Stimulated activated naive CD8-positive, alpha-beta T cell treated with anti-CD3 and anti-CD28 coated beads, Interleukin-15, Interleukin-2, amounts not matched to agents 100 U/mL and 50 U/mL, for 24 hours (primary cell): ENCODE measurements around the gene PYDC1.
"Not testable (repeated sequence)": the region's sequence is repeated elsewhere in the genome, so short reads cannot be mapped to it uniquely, and the experiment has no call there.

Experiments used
- ATAC-seq: fragments of 150-1000 bp; cut with Tn5 transposase; one replicate; pipeline ENCODE4 v1.10.0; 2021
- DNase-seq: peaks from one replicate; pipeline ENCODE4 v3.0.0; 2021

Gene PYDC1

DNA sequence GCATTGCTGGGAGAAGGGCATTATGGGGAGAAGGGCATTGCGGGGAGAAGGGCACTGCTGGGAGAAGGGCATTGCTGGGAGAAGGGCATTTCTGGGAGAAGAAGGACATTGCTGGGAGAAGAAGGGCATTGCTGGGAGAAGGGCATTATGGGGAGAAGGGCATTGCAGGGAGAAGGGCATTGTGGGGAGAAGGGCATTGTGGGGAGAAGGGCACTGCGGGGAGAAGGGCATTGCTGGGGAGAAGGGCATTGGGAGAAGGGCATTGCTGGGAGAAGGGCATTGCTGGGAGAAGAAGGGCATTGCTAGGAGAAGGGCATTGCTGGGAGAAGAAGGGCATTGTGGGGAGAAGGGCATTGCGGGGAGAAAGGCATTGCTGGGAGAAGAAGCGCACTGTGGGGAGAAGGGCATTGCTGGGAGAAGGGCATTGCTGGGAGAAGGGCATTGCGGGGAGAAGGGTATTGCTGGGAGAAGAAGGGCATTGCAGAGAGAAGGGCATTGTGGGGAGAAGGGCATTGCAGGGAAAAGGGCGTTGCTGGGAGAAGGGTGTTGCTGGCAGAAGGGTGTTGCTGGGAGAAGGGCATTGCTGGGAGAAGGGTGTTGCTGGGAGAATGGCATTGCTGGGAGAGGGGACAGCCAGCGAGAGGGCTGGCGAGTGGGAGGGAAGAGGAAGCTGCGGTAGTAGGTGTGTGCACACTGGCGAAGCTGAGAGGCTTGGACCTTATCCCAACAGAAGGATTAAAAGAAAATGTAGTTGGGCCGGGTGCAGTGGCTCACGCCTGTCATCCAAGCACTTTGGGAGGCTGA lies 4.6 kb upstream of the PYDC1 start:
- no peak for ATAC-seq

DNA sequence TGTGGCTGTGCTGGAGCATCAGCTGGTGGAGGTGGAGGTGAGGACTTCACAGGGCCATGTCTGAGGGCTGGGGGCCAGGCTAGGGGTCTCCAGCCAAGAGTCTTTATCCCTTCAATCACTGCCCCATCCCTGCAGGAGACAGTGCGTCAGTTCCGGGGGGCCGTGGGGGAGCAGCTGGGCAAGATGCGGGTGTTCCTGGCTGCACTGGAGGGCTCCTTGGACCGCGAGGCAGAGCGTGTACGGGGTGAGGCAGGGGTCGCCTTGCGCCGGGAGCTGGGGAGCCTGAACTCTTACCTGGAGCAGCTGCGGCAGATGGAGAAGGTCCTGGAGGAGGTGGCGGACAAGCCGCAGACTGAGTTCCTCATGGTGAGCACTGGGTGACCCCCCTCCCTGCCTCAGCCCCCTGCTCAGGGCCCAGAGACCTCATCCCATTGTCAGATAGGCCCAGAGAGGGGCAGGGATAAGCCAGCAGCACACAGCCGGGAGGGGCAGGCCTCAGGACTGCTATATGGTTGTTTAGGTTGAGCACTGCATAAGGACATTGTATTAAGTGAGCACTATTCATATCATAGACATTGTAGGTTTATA lies 2.3 kb upstream of the PYDC1 start:
- ATAC-seq, result no peak
- no peak for DNase-seq

More for the DNA sequence above, 4.6 kb upstream of the PYDC1 start:
- no peak for DNase-seq

DNA sequence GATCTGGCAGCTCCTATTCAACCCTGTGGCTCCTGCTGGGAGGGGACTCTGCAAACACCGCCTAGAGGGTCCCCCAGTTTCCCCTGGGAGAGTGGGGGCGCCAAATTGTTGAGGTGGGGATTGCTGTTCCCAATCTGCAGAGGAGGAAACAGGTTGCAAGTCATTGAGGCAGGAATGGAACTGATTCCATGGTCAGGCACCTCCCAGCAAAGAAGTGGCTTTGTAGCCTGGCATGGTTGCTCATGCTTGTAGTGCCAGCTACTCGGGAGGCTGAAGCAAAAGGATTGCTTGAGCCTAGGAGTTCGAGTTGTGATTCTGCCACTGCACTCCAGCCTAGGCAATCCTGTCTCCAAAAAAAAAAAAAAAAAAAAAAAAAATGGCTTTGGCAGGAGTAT lies 198 bp upstream of the PYDC1 start:
- ATAC-seq (no peak), DNase-seq (no peak)

DNA sequence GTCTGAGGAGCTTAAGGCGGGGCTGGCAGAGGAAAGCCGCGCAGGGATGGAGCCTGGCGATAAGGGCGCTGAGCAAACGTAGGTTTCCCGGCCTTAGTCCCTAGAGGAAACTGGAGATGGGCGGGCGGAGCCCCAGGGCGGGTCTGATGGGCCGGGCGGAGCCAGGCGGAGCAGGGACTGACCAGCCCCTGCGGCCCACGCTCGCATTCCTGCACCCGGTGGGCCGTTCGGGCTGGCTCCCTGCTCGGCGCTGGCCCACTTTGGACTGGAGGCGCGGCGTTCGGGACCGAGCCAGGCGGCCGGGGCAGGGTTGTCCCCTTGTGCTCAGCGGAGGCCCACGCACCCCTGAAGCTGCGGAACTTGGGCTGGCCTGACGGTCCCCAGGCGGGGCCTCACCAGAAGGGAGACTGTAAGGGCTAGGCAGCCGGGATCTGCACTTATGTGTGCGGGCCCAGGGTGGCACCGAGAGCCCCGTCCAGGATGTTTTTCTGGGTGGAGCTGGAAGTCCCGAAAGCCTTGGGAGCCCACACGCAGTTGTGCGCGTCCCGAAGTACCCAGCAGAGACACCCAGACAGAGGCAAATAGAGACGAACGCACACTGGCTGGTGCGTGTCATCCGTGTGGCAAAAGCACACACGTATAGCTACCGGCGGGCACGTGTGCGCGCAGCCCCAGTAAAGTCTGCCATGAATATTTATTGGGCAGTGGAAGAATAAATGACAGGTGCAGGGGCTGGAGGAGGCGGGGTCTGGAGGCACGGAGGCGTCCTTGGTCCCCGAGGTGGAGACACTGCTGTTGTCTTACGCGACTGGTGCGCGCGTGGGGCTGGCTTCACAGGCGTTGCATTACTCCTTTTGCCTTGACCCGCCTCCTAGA lies 1.4 kb downstream of the PYDC1 start:
- ATAC-seq (peak; percentile 53), DNase-seq (no peak)

DNA sequence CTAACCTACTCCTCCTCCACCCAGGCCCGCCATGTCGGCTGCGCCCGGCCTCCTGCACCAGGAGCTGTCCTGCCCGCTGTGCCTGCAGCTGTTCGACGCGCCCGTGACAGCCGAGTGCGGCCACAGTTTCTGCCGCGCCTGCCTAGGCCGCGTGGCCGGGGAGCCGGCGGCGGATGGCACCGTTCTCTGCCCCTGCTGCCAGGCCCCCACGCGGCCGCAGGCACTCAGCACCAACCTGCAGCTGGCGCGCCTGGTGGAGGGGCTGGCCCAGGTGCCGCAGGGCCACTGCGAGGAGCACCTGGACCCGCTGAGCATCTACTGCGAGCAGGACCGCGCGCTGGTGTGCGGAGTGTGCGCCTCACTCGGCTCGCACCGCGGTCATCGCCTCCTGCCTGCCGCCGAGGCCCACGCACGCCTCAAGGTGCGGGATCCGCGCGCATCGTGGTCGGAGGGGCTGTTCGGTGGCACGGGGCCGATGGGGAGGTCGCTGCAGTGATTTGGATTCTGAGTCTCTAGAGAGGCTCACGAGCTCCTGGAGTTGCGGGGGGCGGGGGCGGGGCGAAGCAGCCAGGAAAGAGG lies 2.1 kb downstream of the PYDC1 start:
- DNase-seq (no peak), ATAC-seq (peak; percentile 16)

DNA sequence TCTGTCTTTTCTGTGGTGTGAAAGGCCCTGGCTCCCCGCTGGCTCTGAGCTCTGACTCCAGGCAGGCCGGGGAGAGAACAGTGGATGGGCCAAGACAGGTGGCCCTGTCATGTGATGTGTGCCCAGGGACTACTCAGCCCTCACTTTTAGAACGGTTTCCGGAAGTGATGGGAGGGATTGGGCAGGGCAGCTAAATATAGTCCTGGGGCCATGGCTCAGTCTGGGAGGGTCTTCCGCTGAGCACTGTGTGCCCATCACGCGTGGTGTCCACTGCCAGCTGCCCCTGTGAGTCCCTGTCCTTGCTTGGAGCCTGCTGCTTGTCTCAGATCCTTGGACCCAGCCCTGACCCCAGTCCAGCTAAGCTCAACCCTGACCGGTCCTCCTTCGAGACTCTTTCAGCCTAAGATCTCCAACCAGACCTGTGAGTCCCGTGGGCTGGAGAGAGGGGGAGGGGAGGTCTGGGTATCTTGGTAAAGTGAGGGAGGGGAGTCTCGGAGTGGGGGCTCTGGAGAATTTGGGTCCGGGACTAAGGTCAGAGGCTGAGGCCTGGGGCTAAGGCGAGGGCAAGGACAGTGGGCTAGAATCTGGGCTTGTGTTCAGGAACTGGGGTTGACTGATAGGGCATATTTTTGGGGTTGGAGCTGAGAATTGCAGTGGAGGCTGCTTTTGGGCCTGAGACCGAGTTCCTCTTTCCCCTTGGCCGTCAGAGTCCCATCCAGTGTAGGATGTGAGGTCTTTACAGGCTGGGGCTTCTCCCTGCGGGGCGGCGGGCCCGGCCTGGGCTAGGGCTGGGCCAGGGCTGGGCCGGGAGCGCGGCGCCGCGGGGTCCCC lies 2.8 kb downstream of the PYDC1 start, which contains the start of gene TRIM72:
Gene TRIM72 (plus strand): TSS at position 243 of the 831 bp plus-strand sequence. CDS start 620 bp downstream, outside the sequence.
- DNase-seq, result no peak
- no peak for ATAC-seq

DNA sequence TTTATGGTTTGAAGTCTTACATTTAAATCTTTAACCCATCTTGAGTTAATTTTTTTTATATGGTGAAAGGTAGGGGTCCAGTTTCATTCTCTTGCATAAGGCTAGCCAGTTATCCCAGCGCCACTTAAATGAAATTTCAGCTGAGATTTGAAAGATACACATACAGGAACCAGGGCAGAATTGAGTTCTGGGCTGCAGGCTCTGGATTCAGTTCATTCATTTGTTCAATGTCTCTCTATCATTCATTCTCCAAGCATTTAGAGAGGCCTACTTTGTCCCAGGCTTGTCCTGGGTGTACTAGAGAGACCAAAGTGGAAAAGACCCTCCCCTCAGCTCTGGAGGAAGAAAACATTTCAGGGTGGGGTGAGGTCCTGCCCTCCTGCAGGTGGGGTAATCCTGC lies 3.6 kb downstream of the PYDC1 start:
- ATAC-seq (no peak), DNase-seq (no peak)

DNA sequence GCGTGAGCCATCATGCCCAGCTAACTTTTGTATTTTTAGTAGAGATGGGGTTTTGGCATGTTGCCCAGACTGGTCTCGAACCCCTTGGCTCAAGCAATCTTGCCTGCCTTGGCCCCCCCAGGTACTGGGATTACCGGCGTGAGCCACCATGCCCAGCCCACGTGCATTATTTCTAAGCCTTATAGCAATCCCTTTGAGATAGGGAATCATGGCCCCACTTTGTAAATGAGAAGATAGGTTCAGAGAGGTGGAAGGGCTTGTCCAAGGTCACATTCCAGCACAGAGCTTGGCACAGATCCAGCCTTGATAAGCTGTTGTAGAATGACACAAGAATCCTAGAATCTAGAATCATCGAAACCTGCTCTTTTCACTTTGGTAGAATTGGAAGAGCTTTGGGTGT lies 10.2 kb downstream of the PYDC1 start:
- ATAC-seq (no peak), DNase-seq (no peak)

DNA sequence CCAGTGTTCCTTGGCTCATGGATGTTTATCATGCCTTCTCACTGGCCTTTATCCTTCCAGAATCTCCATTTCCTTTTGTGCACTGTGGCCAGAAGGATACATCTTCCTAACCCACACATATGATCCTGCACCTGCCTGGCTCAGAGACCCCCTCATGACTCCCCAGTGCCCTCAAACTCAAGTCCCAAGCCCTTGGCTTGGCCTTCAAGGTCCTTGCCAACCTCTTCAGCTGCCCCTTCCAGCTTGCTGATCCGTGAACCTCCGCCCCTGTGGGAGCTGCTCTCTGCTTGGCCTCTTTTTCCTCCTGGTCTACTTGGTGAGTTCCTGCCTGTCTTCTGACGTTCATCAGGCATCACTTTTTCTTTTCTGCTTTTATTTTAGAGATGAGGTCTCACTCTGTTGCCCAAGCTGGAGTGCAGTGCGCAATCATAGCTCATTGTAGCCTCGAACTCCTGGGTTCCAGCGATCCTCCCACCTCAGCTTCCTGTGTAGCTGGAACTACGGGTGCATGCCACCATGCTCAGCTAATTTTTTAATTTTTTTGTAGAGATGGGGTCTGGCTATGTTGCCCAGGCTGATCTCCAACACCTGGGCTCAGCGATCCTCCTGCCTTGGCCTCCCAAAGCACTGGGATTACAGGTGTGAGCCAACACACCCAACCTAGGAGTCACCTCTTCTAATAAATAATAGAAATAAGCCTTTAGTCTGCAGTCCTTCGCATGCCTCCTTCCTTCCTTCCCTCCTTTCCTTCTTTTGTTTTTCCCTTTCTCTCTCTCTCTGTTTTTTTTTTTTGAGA lies 11.9 kb downstream of the PYDC1 start:
- DNase-seq, result no peak
- no peak for ATAC-seq

DNA sequence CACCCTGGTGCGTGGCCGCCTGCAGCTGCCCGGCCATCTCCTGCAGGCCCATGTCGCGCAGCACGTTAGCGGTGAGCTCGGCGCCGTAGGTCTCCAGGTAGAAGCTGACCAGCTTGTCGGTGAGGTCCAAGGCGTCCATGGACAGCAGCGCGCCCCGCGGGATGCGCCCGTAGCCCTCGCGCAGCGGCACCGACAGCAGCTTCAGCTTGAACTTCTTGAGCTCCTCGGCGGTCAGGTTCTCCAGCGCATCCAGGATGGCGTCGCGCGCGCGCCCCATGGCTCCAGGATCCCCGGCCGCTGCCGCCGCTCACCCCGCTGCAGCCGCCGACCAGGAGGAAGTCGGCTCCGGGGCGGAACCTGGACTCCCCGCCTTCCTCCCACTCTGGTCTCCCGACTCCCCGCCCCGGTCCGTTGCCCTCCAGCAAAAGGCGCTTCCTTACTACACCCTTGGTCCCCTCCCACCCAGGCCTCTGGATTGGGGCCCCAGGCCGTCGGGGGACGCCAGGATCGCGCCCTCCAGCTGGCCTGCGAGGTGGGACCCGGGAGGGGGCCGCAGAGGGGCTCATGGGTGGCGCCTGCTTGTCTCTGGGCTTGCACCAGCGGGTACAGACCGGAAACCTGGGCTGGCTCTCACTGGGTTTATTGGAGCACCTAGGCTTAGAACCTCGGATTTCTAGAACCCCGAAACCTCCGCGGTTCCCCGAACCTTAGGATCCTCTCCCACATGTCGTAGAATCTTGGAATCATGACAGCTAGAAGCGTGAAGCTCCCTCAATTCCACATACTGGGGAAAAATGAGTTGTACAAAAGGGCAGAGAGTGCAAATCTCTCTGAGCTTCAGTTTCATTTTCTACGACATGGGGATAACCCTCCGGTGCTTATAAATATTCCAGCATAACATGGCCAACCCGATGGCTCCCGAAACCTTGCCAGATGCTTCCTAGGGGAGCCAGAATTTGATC lies 14.2 kb downstream of the PYDC1 start, which contains the start of gene PYCARD:
Gene PYCARD (minus strand): TSS at position 347 of the 962 bp plus-strand sequence. CDS start 70 bp downstream, at position 277.
- DNase-seq, result peak; percentile 47
- ATAC-seq, result peak; percentile 28

DNA sequence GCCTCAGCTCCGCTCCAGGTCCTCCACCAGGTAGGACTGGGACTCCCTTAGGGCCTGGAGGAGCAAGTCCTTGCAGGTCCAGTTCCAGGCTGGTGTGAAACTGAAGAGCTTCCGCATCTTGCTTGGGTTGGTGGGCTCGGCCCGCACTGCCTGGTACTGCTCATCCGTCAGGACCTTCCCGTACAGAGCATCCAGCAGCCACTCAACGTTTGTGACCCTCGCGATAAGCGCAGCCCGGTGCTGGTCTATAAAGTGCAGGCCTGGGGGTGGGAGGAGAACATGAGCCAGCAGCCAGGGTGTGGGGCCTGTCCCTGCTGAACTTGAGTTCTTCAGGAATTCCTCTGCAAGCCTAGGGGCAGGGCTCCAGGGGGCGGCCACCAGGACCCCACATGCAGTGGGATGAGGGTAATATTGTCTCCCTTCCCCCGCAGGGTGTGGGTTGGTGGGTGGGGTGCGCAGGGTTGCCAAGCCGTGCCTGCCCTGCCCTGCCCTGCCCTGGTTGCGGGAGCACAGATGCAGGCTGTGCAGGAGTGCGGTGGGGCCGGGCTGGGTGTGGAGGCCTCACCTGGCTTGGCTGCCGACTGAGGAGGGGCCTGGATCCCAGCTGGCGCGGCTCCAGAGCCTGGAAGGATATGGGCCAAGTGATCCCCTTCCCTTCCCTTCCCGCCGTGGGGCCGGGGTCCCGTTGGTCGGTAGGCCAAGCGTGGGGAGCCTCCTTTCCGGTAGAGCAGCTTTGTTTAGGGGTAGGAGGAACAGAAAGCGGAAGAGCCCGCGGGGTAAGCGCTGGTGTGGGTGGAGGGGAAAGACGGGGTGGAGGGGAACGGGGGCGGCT lies 15.1 kb downstream of the PYDC1 start:
- peak; percentile 43 for DNase-seq
- ATAC-seq, result peak; percentile 47

DNA sequence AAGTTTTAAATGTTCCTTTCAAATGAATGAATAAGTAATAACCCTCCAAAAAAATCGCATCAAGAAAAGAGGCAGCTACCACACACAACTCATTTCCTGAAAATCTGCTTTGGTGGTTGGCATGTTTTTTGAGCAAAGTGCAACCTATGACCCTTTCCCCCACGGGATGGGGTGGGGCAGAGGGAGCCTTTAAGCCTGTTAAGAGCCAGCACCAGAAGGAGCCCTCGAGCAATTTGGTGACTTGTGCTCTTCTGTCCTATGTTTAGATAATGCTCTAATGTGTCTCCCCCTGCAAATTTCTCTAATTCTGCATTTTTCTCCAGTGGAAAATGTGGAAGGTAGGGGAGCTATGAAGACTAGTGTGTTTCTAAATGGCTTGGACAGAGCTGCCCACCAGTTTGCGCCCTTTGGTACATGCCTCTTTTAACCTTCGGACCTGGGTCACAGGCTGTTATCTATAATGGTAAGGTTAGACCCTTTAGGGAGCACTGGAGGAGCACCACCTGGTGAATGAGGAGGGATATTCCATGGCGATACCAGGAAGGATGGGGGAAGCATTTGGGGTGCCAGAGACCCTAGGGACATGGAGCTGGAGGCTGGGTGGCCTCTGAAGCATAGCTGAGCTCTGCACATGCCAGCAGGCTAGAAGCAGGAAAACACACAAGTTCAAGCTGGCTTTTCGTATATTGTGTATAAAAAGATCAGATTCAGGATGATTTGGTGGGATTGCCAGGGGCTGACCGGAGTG lies 15.9 kb downstream of the PYDC1 start:
- ATAC-seq (peak; percentile 40), DNase-seq (peak; percentile 48)

DNA sequence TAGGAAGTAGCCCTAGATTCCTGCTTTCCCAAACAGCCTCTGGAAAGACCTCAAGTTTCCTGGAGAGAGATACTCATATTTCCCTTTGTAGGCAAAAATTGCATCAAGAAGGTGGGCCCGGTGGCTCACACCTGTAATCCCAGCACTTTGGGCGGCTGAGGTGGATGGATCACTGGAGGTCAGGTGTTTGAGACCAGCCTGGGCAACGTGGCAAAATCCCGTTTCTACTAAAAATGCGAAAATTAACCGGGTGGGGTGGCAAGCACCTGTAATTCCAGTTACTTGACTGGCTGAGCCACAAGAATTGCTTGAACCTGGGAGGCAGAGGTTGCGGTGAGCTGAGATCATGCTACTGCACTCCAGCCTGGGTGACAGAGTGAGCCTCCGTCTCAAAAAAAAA lies 16.8 kb downstream of the PYDC1 start:
- not testable (repeated sequence) for ATAC-seq, DNase-seq

DNA sequence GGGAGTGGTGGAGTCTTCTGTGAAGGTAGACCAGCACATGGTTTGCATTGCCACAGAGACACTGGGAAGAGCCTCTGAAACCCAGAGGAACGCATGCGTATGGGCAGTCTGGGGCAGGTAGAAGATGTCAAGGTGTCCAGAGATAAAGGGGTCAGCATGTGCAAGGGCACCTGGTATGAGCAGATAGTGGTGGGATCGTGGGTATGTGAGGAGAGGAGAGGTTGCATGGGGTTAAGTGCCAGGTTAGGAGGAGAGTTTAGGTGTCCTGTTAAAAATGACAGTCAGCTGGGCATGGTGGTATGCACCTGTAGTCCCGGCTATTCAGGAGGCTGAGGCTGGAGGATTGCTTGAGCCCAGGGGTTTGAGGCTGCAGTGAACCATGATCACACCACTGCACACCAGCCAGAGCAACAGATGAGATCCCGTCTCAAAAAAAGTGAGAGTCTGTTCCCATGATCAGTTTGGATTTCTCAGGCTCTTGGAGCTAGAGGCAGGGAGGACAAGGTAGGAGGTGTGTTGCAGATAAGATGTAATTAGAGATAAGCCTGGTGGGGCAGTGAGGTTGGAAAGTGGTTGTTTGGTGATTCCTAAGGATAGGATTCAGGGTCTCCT lies 17.4 kb downstream of the PYDC1 start:
- DNase-seq, result no peak
- no peak for ATAC-seq

DNA sequence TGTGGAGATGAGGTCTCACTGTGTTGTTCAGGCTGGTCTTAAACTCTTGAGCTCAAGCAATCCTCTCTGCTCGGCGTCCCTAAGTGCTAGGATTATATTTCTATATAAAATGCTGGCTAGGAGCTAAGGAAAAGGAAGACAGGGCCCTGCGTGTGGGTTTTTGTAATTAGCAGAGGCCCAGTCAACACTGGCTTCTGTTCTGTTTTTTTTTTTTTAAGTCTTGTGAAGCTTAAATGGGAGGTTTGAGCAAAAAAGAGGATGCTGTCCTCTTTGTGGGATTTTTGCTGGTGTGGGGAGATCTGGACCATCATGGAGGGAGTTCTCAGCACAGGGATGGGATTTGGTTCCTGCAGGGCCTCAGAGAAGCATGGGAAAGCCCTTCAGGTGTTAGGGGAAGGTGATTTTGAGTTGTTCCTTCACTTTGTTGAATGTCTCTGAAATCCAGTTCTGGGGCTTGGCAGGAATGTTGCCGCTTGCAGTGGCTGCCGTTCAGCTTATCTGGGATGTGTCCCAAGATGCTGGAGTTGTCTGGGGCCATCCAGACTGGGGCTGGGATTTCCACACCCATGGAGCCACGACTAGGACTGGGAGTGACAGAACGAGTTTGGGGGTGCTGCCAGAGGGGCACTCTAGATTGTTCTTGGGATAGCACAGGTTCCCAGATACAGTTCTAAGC lies 18.6 kb downstream of the PYDC1 start:
- DNase-seq (no peak), ATAC-seq (no peak)

DNA sequence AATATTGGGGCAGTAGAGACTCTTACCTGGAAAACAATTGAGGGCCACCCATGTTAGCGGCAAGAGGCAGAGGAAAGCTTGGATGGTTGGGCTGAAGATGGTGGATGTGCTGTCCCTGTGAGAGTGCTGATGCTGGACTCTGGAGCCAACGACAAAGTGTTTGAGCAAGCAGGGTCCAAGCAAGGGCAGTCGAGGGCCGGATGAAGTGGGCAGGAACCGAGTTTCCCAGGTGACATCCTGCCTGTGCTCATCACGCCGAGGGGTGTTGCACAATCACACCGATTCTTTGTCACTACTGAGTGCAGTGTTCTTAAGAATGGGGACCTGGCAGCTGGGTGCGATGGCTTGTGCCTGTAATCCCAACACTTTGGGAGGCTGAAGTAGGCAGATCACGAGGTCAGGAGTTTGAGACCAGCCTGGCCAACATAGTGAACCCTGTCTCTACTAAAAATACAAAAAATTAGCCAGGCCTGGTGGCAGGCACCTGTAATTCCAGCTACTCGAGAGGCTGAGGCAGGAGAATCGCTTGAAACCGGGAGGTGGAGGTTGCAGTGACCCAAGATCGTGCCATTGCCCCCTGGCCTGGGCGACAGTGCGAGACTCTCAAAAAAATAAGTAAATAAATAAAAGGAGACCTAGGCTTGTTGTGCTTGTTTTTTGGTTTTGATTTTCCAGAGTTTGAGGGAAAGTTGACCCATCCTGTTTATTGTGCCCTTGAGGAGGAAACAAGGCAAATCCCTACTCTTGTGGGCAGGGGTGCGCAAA lies 20.4 kb downstream of the PYDC1 start:
- ATAC-seq (no peak), DNase-seq (no peak)
